Left ventricle myocardium inferior (tissue), 1 donor: ENCODE measurements around the gene SUMO1. TPM values are rescaled to one million over a fixed set of nuclear protein-coding genes. Genes with fewer than 3 reads are reported as not detected.
"Not testable (repeated sequence)": the region's sequence is repeated elsewhere in the genome, so short reads cannot be mapped to it uniquely, and the experiment has no call there.

ENCODE experiments used
- DNase-seq: peaks from one replicate; pipeline ENCODE4 v3.0.0-alpha.2; 2020
- H3K27ac ChIP-seq: fragments of 200-600 bp; replicated peaks from 2 replicates; pipeline ENCODE4 v1.8.0; 2021
- H3K27me3 ChIP-seq: fragments of 200-600 bp; 2 replicates; pipeline ENCODE4 v1.8.0; 2021; ENCODE audit warnings: low read depth
- H3K36me3 ChIP-seq: fragments of 200-600 bp; 2 replicates; pipeline ENCODE4 v1.8.0; 2021
- H3K4me1 ChIP-seq: fragments of 200-600 bp; 2 replicates; pipeline ENCODE4 v1.8.0; 2021
- H3K4me3 ChIP-seq: fragments of 200-600 bp; 2 replicates; pipeline ENCODE4 v1.8.0; 2021; ENCODE audit warnings: mild to moderate bottlenecking, moderate library complexity
- H3K9me3 ChIP-seq: fragments of 200-600 bp; replicated peaks from 2 replicates; pipeline ENCODE4 v1.8.0; 2021
- intact Hi-C: fragments of 100-400 bp; cut with micrococcal nuclease; formaldehyde crosslinking; loops from one replicate; pipeline ENCODE4 v1.11.0; 2022
- long read RNA-seq: library from polyadenylated mRNA; unstranded; transcript quantifications from one replicate; pipeline ENCODE4 v2.0.0, GENCODE V29; 2021
- total RNA-seq: library from RNA; stranded (reverse); fragmentation: NEBNext Ultra II Directional; extraction: Animal tissue kit (Norgen Biotek cat#: 25700); gene quantifications from one replicate; pipeline ENCODE4 v1.2.1, GENCODE V29; 2021
- TF ChIP-seq, protein P1 (sequence below): fragments of 200-600 bp; IDR thresholded peaks from 2 replicates; pipeline ENCODE4 v1.8.0; 2021; ENCODE audit warnings: antibody characterized with exemption, mild to moderate bottlenecking, borderline replicate concordance
- donor health status: DM: no; HTN: yes; CAD: no; lungs with severe emphysema.

Gene SUMO1
- total RNA-seq = 71.2 TPM
- long read RNA-seq, transcript SUMO1-203 (5 exons, 1,536 nt) = major isoform, 53 of 58 reads
- long read RNA-seq, partial matches to known transcripts = 0 of 58 reads
- long read RNA-seq, other reads (novel, unspliced or antisense) = 4 of 58 reads

DNA sequence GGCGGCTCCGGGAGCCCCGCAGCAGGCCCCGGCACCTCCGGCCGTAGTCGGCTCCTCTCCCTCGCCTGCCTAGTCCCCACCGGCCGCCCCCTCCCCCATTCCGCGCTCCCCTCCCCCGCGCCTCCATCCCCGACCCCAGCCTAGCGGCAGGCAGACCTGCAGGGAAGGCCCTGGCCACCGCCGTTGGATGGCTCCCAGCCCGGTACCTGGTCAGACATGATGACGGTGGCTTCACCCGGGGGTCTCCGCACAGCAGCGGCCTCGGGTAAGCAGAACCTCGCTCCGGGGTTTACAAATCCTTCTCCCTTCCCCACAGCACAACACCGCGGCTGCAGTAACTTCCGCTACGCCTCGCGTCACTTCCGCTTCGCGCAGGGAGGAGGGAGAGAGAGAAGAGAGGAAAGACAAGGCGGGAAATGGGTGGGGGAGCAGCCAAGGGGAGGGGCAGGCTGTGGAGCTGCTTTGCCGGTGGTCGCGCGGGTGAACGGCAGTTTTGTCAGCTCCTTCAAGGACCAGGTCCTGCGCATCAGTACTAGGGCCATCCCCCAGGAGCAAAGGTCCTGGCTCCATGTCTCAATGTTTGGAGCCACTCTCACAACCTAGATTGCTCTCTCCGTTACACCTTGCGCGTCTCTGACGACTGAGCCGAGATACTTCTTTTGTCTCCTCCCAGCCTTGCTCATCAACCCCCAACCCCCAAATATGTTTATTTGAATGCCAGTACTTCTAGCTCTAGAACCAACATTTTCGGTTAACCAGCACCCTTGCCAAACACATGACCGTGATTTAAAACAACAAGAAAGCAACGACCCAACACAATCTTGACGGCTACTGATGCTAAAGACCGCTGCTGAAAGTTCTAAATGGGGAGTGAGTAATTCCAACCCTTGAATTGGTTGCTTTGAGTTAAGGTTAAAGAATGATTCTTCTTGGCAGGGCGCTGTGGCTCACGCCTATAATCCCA lies at the start of gene SUMO1:
Gene SUMO1 (minus strand): TSS at position 364 of the 964 bp plus-strand sequence. CDS start 146 bp downstream, at position 218.
- H3K4me3 ChIP-seq = peak within 1 kb of the TSS; percentile 99
- peak; percentile 89 for DNase-seq
- H3K9me3 ChIP-seq = no peaks in the 10 kb centered on the region
- peak within 1 kb of the TSS; percentile 92 for H3K27ac ChIP-seq
- H3K36me3 ChIP-seq = no peaks in the 10 kb centered on the region
- peaks cover 45% of the 10 kb centered on the region for H3K4me1 ChIP-seq
- TF ChIP-seq, protein P1, sequence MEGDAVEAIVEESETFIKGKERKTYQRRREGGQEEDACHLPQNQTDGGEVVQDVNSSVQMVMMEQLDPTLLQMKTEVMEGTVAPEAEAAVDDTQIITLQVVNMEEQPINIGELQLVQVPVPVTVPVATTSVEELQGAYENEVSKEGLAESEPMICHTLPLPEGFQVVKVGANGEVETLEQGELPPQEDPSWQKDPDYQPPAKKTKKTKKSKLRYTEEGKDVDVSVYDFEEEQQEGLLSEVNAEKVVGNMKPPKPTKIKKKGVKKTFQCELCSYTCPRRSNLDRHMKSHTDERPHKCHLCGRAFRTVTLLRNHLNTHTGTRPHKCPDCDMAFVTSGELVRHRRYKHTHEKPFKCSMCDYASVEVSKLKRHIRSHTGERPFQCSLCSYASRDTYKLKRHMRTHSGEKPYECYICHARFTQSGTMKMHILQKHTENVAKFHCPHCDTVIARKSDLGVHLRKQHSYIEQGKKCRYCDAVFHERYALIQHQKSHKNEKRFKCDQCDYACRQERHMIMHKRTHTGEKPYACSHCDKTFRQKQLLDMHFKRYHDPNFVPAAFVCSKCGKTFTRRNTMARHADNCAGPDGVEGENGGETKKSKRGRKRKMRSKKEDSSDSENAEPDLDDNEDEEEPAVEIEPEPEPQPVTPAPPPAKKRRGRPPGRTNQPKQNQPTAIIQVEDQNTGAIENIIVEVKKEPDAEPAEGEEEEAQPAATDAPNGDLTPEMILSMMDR = no peak
- H3K27me3 ChIP-seq = no peaks in the 10 kb centered on the region
- intact Hi-C loops = no loop called here

DNA sequence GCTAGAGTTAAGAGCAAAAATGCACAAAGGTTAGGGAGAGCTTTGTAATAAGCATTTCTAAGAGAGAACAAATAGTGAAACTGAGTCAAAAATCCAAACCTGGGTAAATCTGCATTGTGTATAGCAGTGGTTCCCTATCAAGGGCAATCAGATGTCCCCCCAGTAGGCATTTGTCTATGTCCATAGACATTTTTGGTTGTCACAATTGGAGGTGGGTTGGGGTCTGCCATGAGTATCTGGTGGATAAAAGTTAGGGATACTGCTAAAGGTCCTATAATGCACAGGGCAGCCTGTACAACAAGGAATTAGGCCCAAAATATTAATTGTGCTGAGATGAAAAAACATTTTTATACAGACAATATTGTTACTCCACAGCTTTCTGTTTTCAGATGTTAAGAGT lies 48.2 kb upstream of the SUMO1 start:
- H3K9me3 ChIP-seq = no peaks in the 10 kb centered on the region
- no peaks in the 10 kb centered on the region for H3K27me3 ChIP-seq
- peaks cover 3% of the 10 kb centered on the region for H3K4me1 ChIP-seq
- DNase-seq = no peak
- peaks cover 93% of the 10 kb centered on the region for H3K36me3 ChIP-seq
- no peak overlapping the region for H3K27ac ChIP-seq
- TF ChIP-seq, protein P1 = no peak
- H3K4me3 ChIP-seq = no peak overlapping the region
- intact Hi-C loops = loop anchor here (10.0 kb wide), 1 partner anchor 88 kb away; the partner anchor contains the start of gene BMPR2

DNA sequence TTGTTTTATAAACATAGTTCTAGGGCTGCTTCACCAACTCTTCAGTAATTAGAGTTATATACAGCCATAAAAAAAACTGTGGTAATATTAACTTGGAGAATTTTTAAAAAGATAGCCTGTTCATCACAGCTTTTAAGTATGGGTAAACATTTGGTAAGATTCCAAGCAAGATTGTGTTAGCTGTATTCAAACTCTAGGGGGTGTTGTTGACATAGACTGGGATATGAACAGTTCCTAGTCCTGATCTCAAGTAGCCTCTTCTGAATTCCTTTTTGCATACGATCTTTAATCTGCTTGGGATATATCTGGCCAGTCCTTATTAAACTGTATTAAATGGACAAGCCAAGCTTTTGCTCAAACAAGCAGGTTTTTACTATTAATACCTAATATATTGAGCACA lies 40.5 kb upstream of the SUMO1 start:
- no peak for DNase-seq
- intact Hi-C loops = no loop called here
- H3K4me3 ChIP-seq = no peak overlapping the region
- peaks cover 47% of the 10 kb centered on the region for H3K36me3 ChIP-seq
- TF ChIP-seq, protein P1 = peak; percentile 74
- no peak overlapping the region for H3K27ac ChIP-seq
- no peaks in the 10 kb centered on the region for H3K27me3 ChIP-seq
- no peaks in the 10 kb centered on the region for H3K9me3 ChIP-seq
- H3K4me1 ChIP-seq = peaks cover 39% of the 10 kb centered on the region

DNA sequence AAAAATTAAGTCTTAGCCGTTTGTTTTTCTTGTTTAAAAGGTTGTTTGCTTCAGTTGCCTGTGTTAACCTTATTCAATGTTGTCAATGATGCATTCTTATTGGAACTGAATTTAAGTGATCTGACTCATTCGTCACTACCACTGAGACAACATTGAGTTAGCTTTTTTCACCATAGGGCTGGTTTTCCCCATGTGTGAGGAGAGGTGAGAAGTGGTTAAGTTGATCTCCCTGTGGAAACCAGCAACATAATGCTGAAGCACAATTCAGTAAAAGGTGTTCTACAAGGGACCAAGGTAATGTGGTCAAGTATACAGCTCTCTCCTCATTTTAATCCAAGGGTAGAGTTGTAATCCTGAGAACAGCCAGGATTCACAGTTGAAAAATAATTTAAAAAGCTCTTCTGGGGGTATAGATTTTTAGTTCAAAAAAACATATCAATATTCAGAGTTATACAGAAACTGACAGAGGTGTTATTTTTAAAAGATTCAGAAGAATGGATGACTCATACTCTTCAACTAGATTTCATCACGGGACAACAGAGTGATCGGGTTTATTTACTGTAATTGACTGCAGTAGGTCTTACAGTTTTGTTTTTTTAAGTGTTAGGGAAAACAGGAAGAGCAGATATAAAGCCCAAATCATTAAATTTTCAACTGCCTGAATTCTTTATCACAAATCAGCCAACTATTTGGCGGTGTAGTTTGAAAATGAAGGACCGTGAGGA lies 39.8 kb upstream of the SUMO1 start:
- no peaks in the 10 kb centered on the region for H3K9me3 ChIP-seq
- TF ChIP-seq, protein P1 = no peak
- intact Hi-C loops = no loop called here
- H3K36me3 ChIP-seq = peaks cover 39% of the 10 kb centered on the region
- H3K27me3 ChIP-seq = no peaks in the 10 kb centered on the region
- H3K27ac ChIP-seq = no peak overlapping the region
- no peak for DNase-seq
- no peak overlapping the region for H3K4me3 ChIP-seq
- peaks cover 43% of the 10 kb centered on the region for H3K4me1 ChIP-seq

DNA sequence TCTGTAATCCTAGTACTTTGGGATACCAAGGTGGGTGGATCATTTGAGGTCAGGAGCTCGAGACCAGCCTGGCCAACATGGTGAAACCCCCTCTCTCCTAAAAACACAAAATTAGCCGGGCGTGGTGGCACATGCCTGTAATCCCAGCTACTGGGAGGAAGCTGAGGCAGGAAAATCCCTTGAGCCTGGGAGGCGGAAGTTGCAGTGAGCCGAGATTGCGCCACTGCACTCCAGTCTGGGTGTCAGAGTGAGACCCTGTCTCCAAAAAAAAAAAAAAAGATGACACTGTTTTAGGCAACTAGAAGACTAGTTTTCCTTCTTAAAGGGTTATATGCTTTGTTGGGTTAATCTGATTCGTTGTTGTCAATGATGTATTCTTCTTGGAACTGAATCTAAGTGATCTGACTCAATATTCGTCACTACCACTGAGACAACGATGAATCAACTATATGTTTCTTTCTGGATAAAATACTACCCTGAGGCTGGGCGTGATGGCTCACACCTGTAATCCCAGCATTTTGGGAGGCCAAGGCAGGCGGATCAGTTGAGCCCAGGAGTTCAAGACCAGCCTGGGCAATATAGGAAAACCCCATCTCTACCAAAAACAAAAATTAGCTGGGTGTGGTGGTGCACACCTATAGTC lies 37.8 kb upstream of the SUMO1 start:
- H3K9me3 ChIP-seq, intact Hi-C loops, H3K27ac ChIP-seq, H3K27me3 ChIP-seq, H3K4me3 ChIP-seq, DNase-seq: not testable (repeated sequence)
- H3K36me3 ChIP-seq = peaks cover 25% of the 10 kb centered on the region
- H3K4me1 ChIP-seq = peaks cover 42% of the 10 kb centered on the region
